Mesenchymal stem cell (in vitro differentiated cells and primary cell): ENCODE measurements around the gene EP400.
A peak's percentile ranks its signal among the peaks of the same experiment; 100 is the strongest.

Experiments
- DNase-seq: peaks from one replicate; pipeline ENCODE4 v3.0.0-alpha.2; 2013
- H2AFZ ChIP-seq: one replicate; pipeline ENCODE4 v1.6.1; 2013; ENCODE audit warnings: low read depth, mild to moderate bottlenecking, control low read depth, inconsistent platforms, low read length, moderate library complexity
- H2AK5ac ChIP-seq: 2 replicates; pipeline ENCODE4 v1.6.1; 2013; ENCODE audit warnings: low read length, moderate library complexity, mild to moderate bottlenecking, inconsistent platforms; ENCODE audit not compliant: severe bottlenecking
- H2BK120ac ChIP-seq: one replicate; pipeline ENCODE4 v1.6.1; 2013; ENCODE audit warnings: low read depth, mild to moderate bottlenecking, inconsistent platforms, low read length, moderate library complexity
- H2BK12ac ChIP-seq, 2 experiments: one replicate each; pipeline ENCODE4 v1.6.1; 2013; ENCODE audit warnings: inconsistent platforms in 2 of 2, low read length in 2 of 2, mild to moderate bottlenecking in 2 of 2, moderate library complexity in 2 of 2, control low read depth in 1 of 2
- H2BK15ac ChIP-seq: one replicate; pipeline ENCODE4 v1.6.1; 2013; ENCODE audit warnings: mild to moderate bottlenecking, low read depth, inconsistent platforms; ENCODE audit not compliant: poor library complexity, severe bottlenecking
- H2BK5ac ChIP-seq: 2 replicates; pipeline ENCODE4 v1.6.1; 2013; ENCODE audit warnings: low read depth, mild to moderate bottlenecking, low read length, control low read depth, inconsistent platforms; ENCODE audit not compliant: poor library complexity, severe bottlenecking
- H3K14ac ChIP-seq, 2 experiments: one replicate each; pipeline ENCODE4 v1.6.1; 2013; ENCODE audit warnings: inconsistent platforms in 2 of 2, low read length in 2 of 2, control low read depth in 1 of 2, mild to moderate bottlenecking in 1 of 2, moderate library complexity in 1 of 2
- H3K18ac ChIP-seq, 2 experiments: one replicate each; pipeline ENCODE4 v1.6.1; 2013; ENCODE audit warnings: inconsistent platforms in 2 of 2, low read length in 2 of 2, control low read depth in 1 of 2, low read depth in 1 of 2, mild to moderate bottlenecking in 1 of 2
- H3K23ac ChIP-seq, 2 experiments: one replicate each; pipeline ENCODE4 v1.6.1; 2013; ENCODE audit warnings: inconsistent platforms in 2 of 2, low read length in 2 of 2, mild to moderate bottlenecking in 2 of 2, moderate library complexity in 2 of 2, control low read depth in 1 of 2
- H3K27ac ChIP-seq: 2 replicates; pipeline ENCODE4 v1.5.1; 2013; ENCODE audit warnings: mild to moderate bottlenecking, moderate library complexity, low read length, control low read depth, inconsistent platforms; ENCODE audit not compliant: poor library complexity, severe bottlenecking
- H3K27me3 ChIP-seq, 2 experiments: 2 replicates each; pipeline versions ENCODE4 v1.6.1 to v1.7.0; 2013; ENCODE audit warnings: low read length in 2 of 2, mild to moderate bottlenecking in 2 of 2, moderate library complexity in 2 of 2, control low read depth in 1 of 2, inconsistent platforms in 1 of 2; ENCODE audit not compliant: control insufficient read depth in 1 of 2, insufficient read depth in 1 of 2
- H3K36me3 ChIP-seq, 2 experiments: 2 replicates each; pipeline versions ENCODE4 v1.6.1 to v1.7.0; 2013; ENCODE audit warnings: low read length in 2 of 2, control low read depth in 1 of 2, inconsistent platforms in 1 of 2, low read depth in 1 of 2, mild to moderate bottlenecking in 1 of 2; ENCODE audit not compliant: insufficient read depth in 2 of 2, control insufficient read depth in 1 of 2
- H3K4ac ChIP-seq, 2 experiments: one replicate each; pipeline ENCODE4 v1.6.1; 2013; ENCODE audit warnings: inconsistent platforms in 2 of 2, low read length in 2 of 2, mild to moderate bottlenecking in 2 of 2, moderate library complexity in 2 of 2, control low read depth in 1 of 2, low read depth in 1 of 2
- H3K4me1 ChIP-seq: 2 replicates; pipeline ENCODE4 v1.6.1; 2013; ENCODE audit warnings: low read depth, low read length, control low read depth; ENCODE audit not compliant: control insufficient read depth, insufficient read depth
- H3K4me2 ChIP-seq: 2 replicates; pipeline ENCODE4 v1.6.1; 2013; ENCODE audit warnings: low read length, mild to moderate bottlenecking, inconsistent platforms; ENCODE audit not compliant: poor library complexity, severe bottlenecking
- H3K4me3 ChIP-seq, 2 experiments: 2 replicates each; pipeline versions ENCODE4 v1.5.1 to v1.7.0; 2013; ENCODE audit warnings: low read length in 2 of 2, mild to moderate bottlenecking in 2 of 2, control low read depth in 1 of 2, low read depth in 1 of 2; ENCODE audit not compliant: insufficient read depth in 1 of 2
- H3K79me1 ChIP-seq: replicated peaks from 2 replicates; pipeline ENCODE4 v1.6.1; 2013; ENCODE audit warnings: mild to moderate bottlenecking, control low read depth, low read length, inconsistent platforms; ENCODE audit not compliant: poor library complexity, severe bottlenecking
- H3K9ac ChIP-seq: 2 replicates; pipeline ENCODE4 v1.7.0; 2013; ENCODE audit warnings: mild to moderate bottlenecking, low read length, moderate library complexity
- H3K9me3 ChIP-seq: 2 replicates; pipeline ENCODE4 v1.7.0; 2013; ENCODE audit warnings: mild to moderate bottlenecking, low read length; ENCODE audit not compliant: control insufficient read depth
- H4K8ac ChIP-seq: one replicate; pipeline ENCODE4 v1.6.1; 2013; ENCODE audit warnings: inconsistent platforms, mild to moderate bottlenecking, low read length, moderate library complexity
- H4K91ac ChIP-seq: one replicate; pipeline ENCODE4 v1.6.1; 2013; ENCODE audit warnings: mild to moderate bottlenecking, low read length, inconsistent platforms
- WGBS: methylation state at CpG from one replicate; pipeline ENCODE4 v1.1.7; 2013; ENCODE audit warnings: mixed read lengths; 5-methylcytosine and 5-hydroxymethylcytosine counted together

The EP400 gene

DNA sequence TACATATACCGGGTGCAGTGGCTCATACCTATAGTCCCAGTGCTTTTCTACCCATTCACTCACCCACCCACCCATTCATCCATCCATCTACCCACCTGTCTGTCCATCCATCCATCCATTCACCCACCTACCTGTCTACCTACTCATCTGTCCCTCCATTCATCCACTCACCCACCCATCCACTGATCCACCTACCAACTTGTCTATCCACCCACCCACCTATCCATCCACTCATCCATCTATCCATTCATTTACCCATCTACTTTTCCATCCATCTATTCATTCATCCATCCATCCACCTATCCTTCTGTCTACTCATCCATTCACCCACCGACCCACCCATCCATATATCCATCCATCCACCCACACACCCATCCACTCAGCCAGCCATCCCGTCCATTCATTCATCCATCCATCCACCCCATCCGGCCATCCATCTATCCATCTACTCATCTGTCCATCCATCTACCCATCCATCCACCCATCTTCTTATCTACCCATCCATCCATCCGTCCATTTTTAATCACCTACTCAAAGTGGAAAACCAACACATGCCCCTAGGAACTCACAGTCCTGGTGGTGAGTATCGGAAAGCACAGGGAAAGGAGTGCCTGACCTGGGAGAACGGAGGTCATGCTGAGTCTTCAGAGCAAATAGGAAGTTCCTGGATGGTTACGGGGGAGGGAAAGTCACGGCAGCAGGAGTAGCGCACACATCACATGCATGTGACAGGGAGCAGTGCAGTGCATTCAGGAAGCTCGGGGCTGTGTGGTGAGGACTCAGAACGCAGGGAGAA lies 174.4 kb downstream of the EP400 start:
- no peak overlapping the region for H3K14ac ChIP-seq
- peaks cover 7% of the 10 kb centered on the region for H3K79me1 ChIP-seq
- H3K9ac ChIP-seq: no peak overlapping the region
- no peak overlapping the region for H2BK15ac ChIP-seq
- H2BK5ac ChIP-seq: no peak overlapping the region
- H3K4me1 ChIP-seq: no peaks in the 10 kb centered on the region
- no peak overlapping the region for H3K27ac ChIP-seq
- H2BK120ac ChIP-seq: no peak overlapping the region
- H2AFZ ChIP-seq: no peak overlapping the region
- no peak overlapping the region for H2BK12ac ChIP-seq
- no peak overlapping the region for H3K4ac ChIP-seq
- H3K9me3 ChIP-seq: peaks cover 6% of the 10 kb centered on the region
- H3K18ac ChIP-seq: no peak overlapping the region
- no peak overlapping the region for H3K4me3 ChIP-seq
- peak overlapping the region; percentile 35 for H4K91ac ChIP-seq
- DNase-seq: no peak
- no peaks in the 10 kb centered on the region for H3K27me3 ChIP-seq
- no peak overlapping the region for H2AK5ac ChIP-seq
- H4K8ac ChIP-seq: no peak overlapping the region
- peaks cover 59 to 95% of the 10 kb centered on the region in 2 experiments for H3K36me3 ChIP-seq
- 94% methylated on average over 12 of the region's 12 CpGs for WGBS
- H3K4me2 ChIP-seq: no peak overlapping the region
- H3K23ac ChIP-seq: no peak overlapping the region

DNA sequence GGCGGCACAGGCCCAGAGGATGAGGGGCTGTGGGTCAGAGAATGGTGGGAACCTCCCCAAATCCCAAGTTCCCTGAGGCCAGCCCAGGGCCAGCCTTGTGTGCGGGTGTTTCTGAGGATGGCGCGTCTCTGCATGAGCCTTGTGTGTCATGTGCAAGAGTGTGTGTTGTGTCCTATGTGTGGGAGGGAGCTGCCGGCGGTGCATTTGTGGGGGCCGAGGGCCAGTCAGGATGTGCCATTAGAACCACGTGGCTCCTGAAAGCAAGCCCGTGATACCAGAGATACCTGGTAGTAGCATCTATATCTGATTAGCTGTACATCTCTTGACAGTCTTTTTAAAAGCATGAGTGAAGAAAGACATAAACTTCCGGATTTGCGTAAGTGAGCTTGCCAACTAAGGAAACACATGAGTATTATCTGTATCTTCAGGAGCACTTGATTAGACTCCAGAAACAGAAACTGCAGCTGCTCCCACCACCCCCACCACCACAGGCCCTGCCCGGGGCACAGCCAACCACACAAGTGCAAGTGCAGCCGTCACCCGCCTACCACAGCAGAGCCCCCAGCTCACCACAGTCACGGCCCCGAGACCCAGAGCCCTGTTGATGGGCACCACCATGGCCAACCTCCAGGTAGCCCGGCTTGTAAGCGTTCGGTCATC lies 175.2 kb downstream of the EP400 start:
- Histone ChIP-seq H3K27ac (no peak overlapping the region), H3K18ac (no peak overlapping the region), H3K4me3 (no peak overlapping the region), H3K4me2 (no peak overlapping the region), H3K9ac (no peak overlapping the region), H2BK15ac (no peak overlapping the region), H3K79me1 (peaks cover 6% of the 10 kb centered on the region), H2AK5ac (no peak overlapping the region), H3K9me3 (peaks cover 6% of the 10 kb centered on the region), H2BK120ac (no peak overlapping the region), H3K14ac (no peak overlapping the region), H3K23ac (no peak overlapping the region), H2BK12ac (no peak overlapping the region), H2BK5ac (no peak overlapping the region), H4K8ac (no peak overlapping the region), H3K4me1 (no peaks in the 10 kb centered on the region), H3K36me3 (peaks cover 58 to 96% of the 10 kb centered on the region in 2 experiments), H3K4ac (no peak overlapping the region), H4K91ac (peak overlapping the region; percentile 35), H3K27me3 (no peaks in the 10 kb centered on the region), H2AFZ (no peak overlapping the region)
- DNase-seq: no peak
- 88% methylated on average over 19 of the region's 19 CpGs for WGBS

DNA sequence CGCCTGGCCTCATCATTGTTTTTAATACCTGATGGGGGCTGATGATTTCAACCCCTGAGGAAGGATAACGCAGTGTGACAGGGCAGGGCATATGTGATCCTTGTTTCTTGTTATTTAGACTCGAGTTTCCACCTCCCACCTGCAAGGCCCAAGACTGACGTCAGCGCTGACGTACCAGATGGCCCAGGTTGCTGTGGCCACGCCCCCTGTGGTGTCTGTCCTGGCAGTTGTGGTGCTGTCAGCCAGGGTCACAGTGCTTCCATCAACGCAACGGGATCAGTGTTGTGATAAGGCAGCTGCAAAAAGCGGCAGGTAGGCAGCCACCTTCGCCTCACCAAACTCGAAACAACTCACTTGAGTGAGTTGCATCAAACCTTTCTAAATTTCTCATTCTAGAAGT lies 176.0 kb downstream of the EP400 start:
- no peak overlapping the region for H3K18ac ChIP-seq
- no peak overlapping the region for H3K4me3 ChIP-seq
- no peak overlapping the region for H2AFZ ChIP-seq
- no peak overlapping the region for H4K8ac ChIP-seq
- WGBS: 98% methylated on average over 9 of the region's 12 CpGs
- no peak for DNase-seq
- H2BK5ac ChIP-seq: no peak overlapping the region
- no peak overlapping the region for H3K27ac ChIP-seq
- H3K14ac ChIP-seq: no peak overlapping the region
- no peaks in the 10 kb centered on the region for H3K4me1 ChIP-seq
- no peak overlapping the region for H3K23ac ChIP-seq
- H4K91ac ChIP-seq: no peak overlapping the region
- no peak overlapping the region for H2BK120ac ChIP-seq
- no peaks in the 10 kb centered on the region for H3K27me3 ChIP-seq
- peaks cover 4% of the 10 kb centered on the region for H3K79me1 ChIP-seq
- H3K9me3 ChIP-seq: peaks cover 6% of the 10 kb centered on the region
- H2BK12ac ChIP-seq: no peak overlapping the region
- H2BK15ac ChIP-seq: no peak overlapping the region
- no peak overlapping the region for H3K4ac ChIP-seq
- H2AK5ac ChIP-seq: no peak overlapping the region
- H3K9ac ChIP-seq: no peak overlapping the region
- no peak overlapping the region for H3K4me2 ChIP-seq
- peaks cover 57 to 96% of the 10 kb centered on the region in 2 experiments for H3K36me3 ChIP-seq

DNA sequence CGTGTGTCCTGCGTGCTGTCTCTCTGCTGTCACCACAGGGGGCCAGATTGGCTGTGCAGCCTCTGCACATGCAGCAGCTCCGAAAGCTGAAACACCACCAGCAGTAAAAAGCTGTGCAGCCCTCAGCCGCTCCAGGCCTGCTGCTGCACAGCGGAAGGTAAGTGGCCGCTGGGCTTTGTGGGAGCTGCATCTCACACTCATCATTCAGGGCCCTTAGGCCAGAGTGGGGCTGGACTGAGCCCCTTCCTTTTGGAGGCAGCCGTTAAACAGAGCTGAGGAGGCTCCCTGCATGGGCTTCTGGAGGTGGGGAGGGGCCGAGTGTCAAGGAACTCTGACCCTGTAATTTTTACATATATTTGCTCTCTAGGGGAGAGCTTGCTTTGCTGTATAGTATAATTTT lies 177.3 kb downstream of the EP400 start:
- Histone ChIP-seq H3K79me1 (peaks cover 4% of the 10 kb centered on the region), H3K18ac (no peak overlapping the region), H2BK5ac (no peak overlapping the region), H3K27ac (no peak overlapping the region), H2AK5ac (no peak overlapping the region), H3K4ac (no peak overlapping the region), H3K4me2 (no peak overlapping the region), H4K8ac (no peak overlapping the region), H3K27me3 (no peaks in the 10 kb centered on the region), H2BK12ac (no peak overlapping the region), H3K23ac (no peak overlapping the region), H2BK120ac (no peak overlapping the region), H3K9ac (no peak overlapping the region), H3K4me3 (no peak overlapping the region), H2AFZ (no peak overlapping the region), H4K91ac (no peak overlapping the region), H3K9me3 (peaks cover 6% of the 10 kb centered on the region), H3K4me1 (no peaks in the 10 kb centered on the region), H3K36me3 (peaks cover 54 to 93% of the 10 kb centered on the region in 2 experiments), H3K14ac (no peak overlapping the region), H2BK15ac (no peak overlapping the region)
- no peak for DNase-seq
- 96% methylated on average over 6 of the region's 8 CpGs for WGBS
